ENCODE measurements around the gene FBXW8. TPM values are rescaled to one million over a fixed set of nuclear protein-coding genes. Genes with fewer than 3 reads are reported as not detected.

FBXW8 gene
- total RNA-seq, 1 experiment from 2014 or later, result 15.6 TPM

DNA sequence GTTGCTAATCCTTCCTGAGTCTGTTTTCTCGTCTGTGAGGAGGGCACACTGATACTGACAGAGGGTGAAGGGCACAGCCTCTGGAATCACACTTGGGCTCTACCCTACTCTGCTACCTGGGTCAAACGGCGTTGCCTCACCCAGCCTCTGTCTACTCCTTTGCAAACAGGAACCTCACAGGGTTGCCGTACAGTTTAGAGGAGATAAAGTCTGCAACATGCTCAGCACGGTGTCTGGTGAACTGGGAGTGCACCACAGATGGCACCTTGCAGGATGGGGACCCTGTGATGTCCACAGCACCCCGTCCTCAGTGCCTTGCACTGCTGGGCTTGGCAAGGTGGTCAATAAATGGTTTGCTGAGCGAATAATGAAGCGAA lies 150.2 kb downstream of the FBXW8 start:
- TF ChIP-seq RORB (CRISPR knock-in tag; IDR thresholded peaks at IDR 0.05) (no peak), ZNF396 (CRISPR knock-in tag; IDR thresholded peaks at IDR 0.05; ENCODE audit: borderline replicate concordance) (no peak), ZBTB21 (CRISPR knock-in tag; IDR thresholded peaks at IDR 0.05; ENCODE audit: borderline replicate concordance) (no peak), AFF4 (CRISPR knock-in tag; IDR thresholded peaks at IDR 0.05; ENCODE audit: borderline replicate concordance) (no peak)
- H3K27me3 Mint-ChIP-seq (ENCODE audit: low read depth), result no peaks in the 10 kb centered on the region
- ChIA-PET POLR2A (no interaction called here), CTCF (interaction anchor here (1.2 to 1.8 kb wide), 2 partner anchors 25 to 51 kb away, joined by 4 to 5 read pairs; no protein-coding TSS in a partner anchor)
- H3K4me1 Mint-ChIP-seq, result peaks cover 43% of the 10 kb centered on the region
- H3K4me3 Mint-ChIP-seq, result no peak overlapping the region
- ATAC-seq (no peak), DNase-seq (ENCODE audit: low spot score) (no peak)
- peak overlapping the region; percentile 75 for H3K27ac Mint-ChIP-seq
- H3K36me3 Mint-ChIP-seq, result no peaks in the 10 kb centered on the region
- no peaks in the 10 kb centered on the region for H3K9me3 Mint-ChIP-seq

DNA sequence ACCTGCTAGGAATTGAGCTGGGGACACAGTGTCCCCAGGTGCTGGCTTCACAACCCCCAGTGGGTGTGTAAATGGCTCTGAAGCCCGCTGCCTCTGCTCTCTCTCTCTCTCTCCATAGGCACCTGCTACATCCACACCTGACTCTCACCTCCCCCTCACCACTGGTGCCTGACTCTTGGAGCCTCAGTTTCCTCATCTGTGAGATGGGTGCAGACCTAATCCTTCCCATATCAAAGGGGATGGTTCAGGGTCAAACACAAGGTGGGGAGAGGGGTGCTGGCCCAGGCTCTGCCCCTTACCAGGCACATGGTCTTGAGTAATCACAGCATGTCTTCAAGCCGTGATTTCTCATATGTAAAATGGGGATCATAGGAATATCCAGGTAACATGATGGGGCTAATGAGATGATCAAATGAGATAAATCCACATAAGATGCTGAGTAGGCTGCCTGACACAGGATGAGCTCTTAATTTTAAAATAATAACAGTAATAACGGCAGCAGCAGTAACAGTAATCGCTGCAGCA lies 150.9 kb downstream of the FBXW8 start:
- TF ChIP-seq NR1H2 (CRISPR knock-in tag; IDR thresholded peaks at IDR 0.05), result no peak
- TF ChIP-seq E2F5 (CRISPR knock-in tag; IDR thresholded peaks at IDR 0.05), result no peak
- TF ChIP-seq MAX (CRISPR knock-in tag; IDR thresholded peaks at IDR 0.05), result no peak
- no peak for TF ChIP-seq KAT7 (CRISPR knock-in tag; IDR thresholded peaks at IDR 0.05; ENCODE audit: borderline replicate concordance)
- no peak for TF ChIP-seq ELF4 (CRISPR knock-in tag; IDR thresholded peaks at IDR 0.05; ENCODE audit: low read depth)
- TF ChIP-seq TCF7 (CRISPR knock-in tag; IDR thresholded peaks at IDR 0.05; ENCODE audit: low read depth), result no peak
- TF ChIP-seq, protein P1, sequence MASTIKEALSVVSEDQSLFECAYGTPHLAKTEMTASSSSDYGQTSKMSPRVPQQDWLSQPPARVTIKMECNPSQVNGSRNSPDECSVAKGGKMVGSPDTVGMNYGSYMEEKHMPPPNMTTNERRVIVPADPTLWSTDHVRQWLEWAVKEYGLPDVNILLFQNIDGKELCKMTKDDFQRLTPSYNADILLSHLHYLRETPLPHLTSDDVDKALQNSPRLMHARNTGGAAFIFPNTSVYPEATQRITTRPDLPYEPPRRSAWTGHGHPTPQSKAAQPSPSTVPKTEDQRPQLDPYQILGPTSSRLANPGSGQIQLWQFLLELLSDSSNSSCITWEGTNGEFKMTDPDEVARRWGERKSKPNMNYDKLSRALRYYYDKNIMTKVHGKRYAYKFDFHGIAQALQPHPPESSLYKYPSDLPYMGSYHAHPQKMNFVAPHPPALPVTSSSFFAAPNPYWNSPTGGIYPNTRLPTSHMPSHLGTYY (CRISPR knock-in tag; IDR thresholded peaks at IDR 0.05), result no peak
- ChIA-PET POLR2A (no interaction called here), CTCF (interaction anchor here (1.8 kb wide), 1 partner anchor 26 kb away, joined by 5 read pairs; no protein-coding TSS in a partner anchor)
- DNase-seq (ENCODE audit: low spot score), result no peak
- Mint-ChIP-seq H3K27me3 (ENCODE audit: low read depth) (no peaks in the 10 kb centered on the region), H3K4me3 (no peak overlapping the region), H3K27ac (no peak overlapping the region), H3K36me3 (no peaks in the 10 kb centered on the region), H3K9me3 (no peaks in the 10 kb centered on the region), H3K4me1 (peaks cover 43% of the 10 kb centered on the region)
- ATAC-seq, result no peak

DNA sequence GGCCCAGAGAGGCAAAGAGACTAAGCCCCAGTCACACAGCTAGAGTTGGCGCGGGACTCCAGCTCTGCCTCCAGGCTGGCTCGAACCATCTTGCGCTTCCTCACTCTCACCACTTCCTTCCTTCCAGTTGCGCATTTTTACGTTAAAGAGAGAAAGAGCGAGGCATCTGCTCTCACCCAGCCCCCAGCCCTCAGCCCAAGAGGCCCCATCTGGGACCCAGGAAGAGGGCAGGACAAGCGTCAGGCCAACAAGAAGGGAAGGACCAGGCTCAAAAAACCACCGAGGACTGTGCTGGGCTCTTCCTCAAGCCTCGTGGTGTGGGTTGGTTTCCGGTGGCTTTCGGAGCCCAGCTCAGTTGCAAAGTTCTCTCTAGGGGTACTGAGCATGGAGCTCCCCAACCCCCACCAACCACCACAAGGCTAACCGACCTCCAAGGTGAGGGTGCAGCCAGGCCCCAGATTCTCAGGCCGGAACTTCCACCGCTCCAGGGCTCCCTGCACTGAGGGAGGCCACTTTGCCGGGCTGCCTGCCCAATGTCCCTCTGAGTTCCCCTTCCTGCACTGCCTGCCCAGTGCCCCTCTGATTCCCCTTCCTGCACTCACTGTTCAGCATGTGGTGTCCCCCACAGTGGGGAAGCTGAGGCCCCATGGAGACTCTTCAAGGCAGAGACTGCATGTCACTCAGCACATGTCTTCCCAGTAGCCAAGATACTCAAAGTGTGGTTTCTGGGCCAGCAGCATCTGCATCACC lies 152.6 kb downstream of the FBXW8 start:
- CTCF ChIA-PET, result interaction anchor here (1.0 to 1.3 kb wide), 2 partner anchors 35 to 56 kb away, joined by 4 read pairs; no protein-coding TSS in a partner anchor
- TF ChIP-seq ZNF219 (CRISPR knock-in tag; IDR thresholded peaks at IDR 0.05; ENCODE audit: borderline replicate concordance) (no peak), MYBL2 (CRISPR knock-in tag; IDR thresholded peaks at IDR 0.05) (no peak), USF2 (CRISPR knock-in tag; IDR thresholded peaks at IDR 0.05) (0 out of 2 replicates have a peak, but pooled peaks have one; percentile 3), ZNF232 (CRISPR knock-in tag; IDR thresholded peaks at IDR 0.05) (no peak), NR1H2 (CRISPR knock-in tag; IDR thresholded peaks at IDR 0.05) (no peak)

More for the DNA sequence above, 152.6 kb downstream of the FBXW8 start:
- ATAC-seq, result peak; percentile 29
- Mint-ChIP-seq H3K9me3 (no peaks in the 10 kb centered on the region), H3K27ac (peak overlapping the region; percentile 88), H3K27me3 (ENCODE audit: low read depth) (no peaks in the 10 kb centered on the region), H3K4me3 (no peak overlapping the region), H3K36me3 (no peaks in the 10 kb centered on the region), H3K4me1 (peaks cover 40% of the 10 kb centered on the region)
- no peak for DNase-seq (ENCODE audit: low spot score)
- POLR2A ChIA-PET, result interaction anchor here (1.6 kb wide), 1 partner anchor 35 kb away, joined by 5 read pairs; the partner anchor contains the start of gene TESC

Measured in WTC11 (cell line).